HG02759 (cell line): ENCODE measurements around the gene KCNIP3.

Experiments
- ATAC-seq: cut with Tn5 transposase; IDR thresholded peaks from one replicate; pipeline ENCODE4 v1.9.1; 2021; ENCODE audit warnings: mild to moderate bottlenecking, moderate library complexity; ENCODE audit not compliant: unreplicated experiment

Gene KCNIP3

DNA sequence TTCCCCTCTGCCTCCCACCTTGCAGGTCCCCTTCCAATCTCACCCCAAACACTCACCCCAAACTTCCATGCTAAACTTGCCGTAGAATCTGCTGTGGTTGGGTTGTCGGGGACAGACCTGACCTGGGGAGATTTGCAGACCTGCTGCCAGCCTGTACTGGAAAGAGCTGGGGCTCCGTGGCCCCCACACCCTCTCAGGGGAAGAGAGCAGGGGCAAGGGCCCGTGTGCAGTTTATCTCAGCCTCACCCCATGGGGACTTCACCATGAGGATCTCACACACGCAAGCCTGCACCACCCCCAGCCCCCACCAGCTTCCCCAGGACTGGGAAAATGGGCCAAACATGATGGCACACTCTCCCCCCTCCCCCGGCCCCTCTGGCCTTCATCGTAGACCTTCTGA, 30.7 kb downstream of the KCNIP3 start:
- no peak for ATAC-seq

DNA sequence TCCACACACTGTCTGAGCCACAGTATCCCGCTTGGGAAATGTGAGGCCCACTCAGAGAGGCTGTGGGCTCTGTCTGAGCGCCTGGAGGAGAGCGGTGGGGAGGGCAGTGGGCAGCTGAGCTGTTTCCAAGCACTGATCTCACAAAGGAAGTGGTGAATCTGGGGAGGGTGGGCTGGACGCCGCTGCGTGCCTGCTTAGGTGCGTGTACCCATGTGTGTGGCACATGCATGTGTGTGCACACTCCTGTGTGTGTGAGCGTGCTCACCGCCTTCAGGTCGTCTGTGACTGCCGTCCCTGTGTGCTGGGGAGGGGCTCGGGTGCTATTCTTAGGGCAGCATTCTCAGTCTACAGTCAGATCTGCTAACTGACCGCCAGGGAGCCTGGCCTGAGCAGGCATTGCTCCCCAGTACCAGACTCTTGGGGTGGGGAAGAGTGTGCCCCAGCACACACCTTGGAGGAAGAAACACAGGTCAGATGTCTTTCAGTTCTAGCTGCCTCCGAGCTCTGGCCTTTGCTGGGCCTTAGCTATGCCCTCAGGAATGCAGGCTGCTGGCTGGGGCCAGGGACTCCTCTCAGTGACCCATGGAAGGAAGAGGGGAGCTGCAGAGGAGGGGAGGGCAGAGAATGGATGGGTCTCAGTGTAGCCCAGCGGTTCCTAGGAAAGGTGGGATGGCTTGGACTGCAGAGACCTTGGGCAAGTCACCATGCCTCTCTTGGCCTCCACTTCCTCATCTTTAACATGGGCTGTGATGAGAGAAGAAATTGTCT, 31.4 kb downstream of the KCNIP3 start:
- no peak for ATAC-seq

DNA sequence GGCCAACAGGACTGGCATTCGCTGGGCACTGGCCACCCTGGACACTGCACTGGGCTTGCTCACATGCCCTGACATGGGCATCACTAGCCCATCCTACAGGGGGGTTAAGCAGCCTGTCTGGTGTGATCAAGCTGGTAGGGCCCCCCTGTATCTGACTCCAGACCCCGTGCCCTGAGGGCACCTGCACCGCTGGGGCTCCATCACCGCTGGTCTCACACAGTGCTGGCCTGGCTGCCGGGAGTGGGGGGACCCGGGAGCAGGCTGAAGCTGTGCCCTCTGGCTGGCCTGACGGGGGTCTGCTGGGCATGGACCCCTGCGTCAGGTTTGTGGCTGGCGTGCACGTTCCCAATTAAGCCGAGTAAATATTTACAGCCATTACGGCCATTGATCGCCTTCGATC, 32.3 kb downstream of the KCNIP3 start:
- ATAC-seq = no peak

DNA sequence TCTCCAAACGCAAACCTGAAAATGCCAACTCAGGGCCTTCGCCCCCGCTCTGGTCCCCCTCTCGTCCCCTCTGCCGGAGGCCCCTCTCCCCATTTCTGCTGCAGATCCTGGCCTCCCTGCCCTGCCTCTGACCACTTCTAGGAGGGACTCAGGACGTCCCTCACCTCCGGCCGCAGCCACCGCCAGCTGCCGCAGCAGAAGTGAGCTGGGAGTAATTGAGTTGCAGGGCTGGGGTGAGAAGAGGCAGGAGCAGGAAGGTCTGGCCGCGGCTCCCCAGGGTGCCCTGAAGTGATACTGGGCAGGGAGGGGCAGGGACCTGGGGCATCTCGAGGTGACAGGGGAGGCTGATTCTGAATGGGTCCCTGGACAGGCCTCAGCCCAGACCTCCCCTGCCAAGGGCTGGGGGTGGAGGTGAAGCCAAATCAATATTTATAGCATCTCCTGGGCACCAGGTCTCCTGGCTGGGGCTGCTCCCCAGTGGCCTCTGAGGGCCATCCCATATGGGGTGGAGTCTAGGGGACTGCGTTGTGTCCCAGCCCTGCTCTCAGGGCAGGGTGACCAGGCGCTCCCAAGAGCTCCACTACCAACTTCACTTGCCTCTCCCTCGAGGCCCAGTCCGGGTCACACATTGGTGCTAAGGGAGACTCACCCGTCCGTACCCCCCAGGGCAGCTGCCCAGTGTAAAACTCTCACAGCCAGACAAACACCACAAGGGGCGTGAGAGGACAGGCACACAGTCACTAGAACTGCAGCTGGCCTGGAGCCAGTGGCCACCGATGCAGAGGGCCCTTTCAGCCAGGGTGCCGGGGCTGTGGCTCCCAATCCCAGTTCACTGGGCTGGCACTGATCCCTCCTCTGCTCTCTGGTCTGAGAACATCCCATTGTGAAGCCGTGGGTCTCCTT, 33.0 kb downstream of the KCNIP3 start:
- ATAC-seq = no peak

DNA sequence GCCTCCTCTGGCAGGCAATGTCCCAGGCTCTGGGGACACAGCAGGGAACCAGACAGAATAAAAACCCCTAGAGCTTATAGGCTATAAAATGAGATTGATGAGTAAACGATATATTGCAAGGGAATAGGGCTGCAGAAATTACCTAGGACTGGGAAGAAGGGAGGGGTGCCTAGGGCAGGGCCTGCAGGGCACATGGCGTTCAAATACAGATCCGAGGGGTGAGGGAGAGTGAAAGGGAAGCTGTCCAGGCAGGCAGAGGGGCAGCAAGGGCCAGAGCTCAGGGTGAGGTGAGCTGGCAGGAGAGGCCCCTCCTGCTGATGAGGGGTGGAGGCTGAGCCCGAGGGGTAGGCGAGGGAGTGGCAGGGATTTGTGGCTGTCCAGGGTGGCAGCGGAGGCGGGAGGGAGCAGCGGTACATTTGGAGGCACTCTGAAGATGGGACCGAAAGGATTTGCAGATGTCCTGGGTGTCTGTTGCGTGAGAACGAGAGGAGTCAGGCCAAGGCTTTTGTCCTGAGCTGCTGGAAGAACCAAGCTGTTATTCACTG, 33.7 kb downstream of the KCNIP3 start:
- ATAC-seq = no peak

DNA sequence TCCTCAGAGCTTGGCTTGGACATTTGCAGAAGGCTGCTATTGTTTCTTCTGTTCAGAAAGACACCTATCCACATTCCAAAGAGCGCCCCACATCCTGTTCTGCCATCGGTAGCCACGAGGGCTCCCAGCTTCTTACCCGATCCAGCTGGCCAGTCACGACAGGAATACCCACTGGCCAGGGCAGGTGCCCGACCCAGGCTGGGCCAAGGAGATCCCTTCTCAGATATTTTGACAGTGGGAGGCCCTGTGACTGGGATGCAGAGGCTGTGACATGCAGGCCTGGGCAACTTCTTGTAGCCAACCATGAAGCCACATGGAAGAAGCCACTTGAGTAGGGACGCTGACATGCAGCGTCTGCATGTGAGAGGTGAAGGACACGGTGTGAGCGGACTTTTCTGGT, 34.5 kb downstream of the KCNIP3 start:
- ATAC-seq = no peak

DNA sequence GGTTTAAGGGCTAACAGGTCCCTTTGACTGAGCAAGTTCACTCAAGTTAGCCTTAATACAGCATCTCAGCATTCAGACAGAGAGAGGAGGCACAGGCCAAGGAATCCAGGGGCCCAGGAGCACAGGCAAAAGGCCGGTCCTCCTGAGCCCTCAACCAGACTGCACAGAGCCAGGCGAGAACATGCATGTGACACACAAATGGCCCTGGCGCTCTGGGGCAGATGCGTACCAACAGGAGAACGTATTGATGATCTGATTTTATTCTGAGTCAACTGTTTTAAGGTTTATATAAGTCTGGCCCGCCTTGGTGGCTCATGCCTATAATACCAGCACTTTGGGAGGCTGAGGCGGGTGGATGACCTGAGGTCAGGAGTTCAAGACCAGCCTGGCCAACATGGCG, 34.9 kb downstream of the KCNIP3 start:
- ATAC-seq = no peak

DNA sequence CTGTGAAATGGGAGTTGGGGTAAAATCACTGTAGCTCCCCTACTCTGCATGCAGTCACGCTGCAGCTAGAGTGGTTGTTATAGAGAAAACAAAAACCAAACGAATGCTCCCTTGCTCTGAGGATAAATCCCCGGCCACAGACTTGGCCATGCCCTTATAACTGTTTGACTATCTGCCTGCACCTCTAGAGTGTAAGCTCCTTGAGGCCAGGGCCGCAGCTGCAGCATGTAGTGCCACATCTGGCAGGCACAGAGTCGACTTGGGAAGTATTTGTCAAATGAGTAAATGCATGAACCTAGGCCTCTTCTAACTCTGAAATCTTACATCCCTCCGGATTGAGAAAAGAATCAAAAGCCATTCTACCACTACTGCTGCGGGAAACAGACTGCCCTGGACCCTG, 35.9 kb downstream of the KCNIP3 start:
- ATAC-seq = no peak

DNA sequence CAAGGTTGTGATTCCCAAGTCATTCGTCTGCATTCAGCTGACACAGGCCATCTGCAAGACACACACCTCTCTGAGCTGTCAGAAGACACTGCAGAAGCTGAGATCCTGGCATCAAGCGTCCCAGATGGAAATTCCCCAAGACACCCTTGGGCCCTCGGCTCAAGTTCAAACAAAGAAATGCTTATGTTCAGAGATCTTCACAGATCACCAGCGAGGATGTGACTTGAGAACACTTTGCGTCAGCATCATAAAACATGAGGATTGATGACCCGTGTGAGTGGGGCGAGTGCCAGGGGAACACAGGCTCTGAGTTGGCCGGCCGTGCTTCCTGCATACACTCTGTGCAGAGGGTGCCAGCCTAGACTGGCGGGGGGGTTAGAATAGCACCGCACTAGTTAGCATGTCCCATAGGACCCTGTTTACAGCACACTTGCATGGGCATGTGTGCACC, 36.8 kb downstream of the KCNIP3 start:
- ATAC-seq = no peak

DNA sequence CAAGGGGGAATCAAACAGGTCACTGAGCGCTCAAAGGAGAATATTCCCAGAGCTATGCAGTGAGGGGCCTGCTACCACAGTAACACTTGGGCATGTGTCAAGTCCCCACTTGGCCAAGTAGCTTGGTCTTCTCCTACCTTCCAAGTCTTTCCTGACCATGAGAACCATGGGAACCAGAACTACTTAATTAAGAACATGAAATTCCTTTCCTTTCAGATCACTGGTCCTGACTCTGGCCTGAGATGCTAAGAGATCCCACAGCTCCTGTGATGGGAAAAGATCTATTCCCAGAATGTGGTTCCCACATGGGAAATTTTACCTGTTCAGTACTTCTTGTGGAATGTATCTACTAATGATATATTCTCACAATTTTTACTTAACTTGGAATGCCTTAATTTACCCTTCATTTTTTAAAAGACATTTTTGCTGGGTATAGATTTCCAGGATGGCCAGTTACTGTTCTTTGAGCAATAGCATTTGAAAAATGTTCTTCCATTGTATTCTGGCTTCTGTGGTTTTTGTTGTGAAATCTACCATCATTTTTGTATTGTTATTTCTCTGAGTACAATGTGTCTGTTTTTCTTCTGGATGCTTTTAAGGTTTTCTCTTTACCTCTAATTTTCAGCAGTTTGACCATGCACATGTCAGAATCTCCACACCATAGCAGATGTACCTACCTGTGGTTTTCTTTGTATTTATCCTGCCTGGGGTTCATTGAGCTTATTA, 37.9 kb downstream of the KCNIP3 start:
- ATAC-seq = no peak

DNA sequence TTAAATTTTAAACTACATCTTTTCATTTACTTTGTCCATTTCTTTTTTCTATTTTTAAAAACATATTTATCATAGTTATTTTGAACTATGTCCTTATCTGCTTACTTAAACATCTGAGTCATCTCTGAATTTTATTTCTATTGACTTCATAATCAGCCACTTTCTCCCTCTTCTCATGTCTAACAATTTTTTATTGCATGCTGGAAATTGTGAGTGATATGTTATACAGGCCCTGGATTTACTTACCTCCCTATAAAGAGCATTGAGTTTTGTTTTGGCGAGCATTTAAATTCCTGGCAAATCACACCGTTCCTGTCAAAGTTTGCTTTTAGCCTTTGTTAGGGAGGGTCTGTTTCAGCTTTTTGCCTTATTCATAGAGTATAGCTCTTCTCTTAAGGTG, 39.3 kb downstream of the KCNIP3 start:
- no peak for ATAC-seq

DNA sequence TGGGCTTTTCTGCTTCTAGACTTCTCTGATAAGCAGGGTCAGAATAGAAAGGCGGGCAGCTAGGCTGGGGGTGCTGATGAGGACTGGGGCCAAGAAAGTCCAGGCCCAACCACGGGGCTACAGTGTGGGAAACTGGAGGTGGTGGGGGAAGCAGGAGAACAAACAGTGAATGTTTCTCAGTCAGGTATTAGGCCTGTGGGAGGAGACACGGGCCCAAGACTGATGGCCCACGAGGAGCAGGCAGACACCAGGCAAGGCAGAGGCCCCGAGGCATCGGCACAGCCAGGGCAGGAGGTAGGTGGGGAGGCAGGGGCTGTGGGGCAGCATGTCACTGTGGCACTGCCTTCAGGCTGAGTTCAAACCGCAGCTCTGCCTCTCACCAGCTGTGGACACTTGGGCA, 40.7 kb downstream of the KCNIP3 start:
- no peak for ATAC-seq

DNA sequence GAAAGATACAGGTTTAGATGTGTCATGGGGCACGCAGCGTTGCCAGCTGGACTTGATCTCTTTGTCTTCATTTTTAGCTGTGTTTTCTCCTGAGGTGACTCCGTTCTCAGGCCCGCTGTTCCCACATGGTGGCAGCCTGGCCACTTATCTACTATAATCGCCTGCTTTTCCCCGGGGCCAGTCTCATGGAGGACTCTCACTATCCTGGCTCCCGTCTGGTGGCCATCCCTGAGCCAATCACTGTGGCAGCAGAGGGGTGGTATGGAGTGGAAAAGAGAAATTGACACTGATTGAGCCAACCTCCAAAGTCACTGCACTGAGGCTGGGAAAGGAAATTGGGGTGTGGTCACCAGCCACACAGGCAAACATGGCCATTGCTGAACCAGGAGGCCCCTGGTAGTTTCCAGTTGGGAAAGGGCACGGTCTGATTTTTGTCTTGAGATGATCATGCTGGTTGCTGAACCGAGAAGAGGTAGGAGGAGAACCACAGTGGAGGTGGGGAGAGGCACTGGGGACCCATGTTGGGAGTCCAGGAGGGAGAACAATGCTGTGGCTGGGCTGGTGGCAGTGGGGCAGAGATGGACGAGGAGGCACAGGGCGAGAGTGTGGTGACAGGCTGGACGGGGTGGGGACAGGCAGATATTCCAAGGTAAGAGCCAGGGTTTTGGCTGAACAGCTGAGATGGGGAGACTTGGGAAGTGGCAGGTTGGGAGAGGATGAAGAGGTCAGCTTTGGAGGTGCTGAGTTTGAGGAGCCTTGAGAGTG, 45.6 kb downstream of the KCNIP3 start:
- ATAC-seq = no peak

DNA sequence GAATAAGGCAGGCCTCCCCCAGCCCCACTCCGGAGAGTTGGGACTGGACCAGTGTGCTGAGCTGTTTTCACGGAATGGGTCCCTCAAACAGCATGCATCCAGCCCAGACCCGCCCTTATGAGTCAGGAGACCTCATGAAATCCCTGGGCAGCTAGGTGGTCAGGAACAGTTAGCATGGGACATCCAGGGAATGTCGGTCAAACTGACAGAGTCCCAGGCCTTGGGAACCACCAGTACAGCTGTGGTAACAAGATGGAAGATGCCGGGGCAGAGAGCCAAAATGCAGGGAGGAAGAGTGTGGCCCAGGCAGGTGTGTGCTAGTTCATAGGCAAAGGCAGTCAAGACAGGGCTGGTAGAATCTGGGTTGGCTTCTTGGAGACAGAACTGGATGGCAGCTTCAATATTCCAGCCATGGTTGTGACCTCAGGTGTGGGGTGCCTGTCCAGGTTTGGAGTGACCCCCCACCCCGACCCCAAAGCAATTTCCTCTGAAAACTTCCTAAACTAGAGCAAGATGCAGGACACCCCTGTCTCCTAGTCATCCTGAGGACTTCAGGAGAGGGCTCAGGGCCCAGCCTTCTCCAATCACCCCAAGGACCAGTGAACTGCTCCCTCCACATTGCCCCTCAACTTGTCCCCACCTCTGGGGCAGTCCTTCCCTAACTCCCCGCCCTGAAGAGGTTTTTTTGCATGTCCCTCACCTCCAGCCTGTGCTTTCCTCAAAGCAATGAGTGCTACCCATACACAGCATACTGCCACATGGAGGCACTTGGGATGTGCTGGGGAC, 46.5 kb downstream of the KCNIP3 start:
- no peak for ATAC-seq

DNA sequence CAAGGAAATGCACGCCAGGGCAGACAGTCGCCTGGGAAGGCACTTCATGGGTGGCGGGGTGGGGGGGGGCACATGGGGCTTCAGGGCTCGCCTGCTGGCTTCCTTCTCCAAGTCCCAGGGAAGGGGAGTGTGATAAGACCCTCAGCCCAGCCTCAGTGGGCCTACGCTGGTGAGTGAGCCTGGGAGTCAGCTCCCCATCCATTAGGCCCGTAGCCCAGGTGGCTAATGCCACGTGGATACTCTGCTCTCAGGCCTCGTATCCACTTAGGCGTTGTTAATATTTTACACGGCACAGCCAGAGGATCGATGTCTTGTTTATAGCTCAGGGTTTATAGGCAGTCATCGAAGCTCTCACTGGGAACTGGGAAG, 47.1 kb downstream of the KCNIP3 start:
- ATAC-seq = no peak

DNA sequence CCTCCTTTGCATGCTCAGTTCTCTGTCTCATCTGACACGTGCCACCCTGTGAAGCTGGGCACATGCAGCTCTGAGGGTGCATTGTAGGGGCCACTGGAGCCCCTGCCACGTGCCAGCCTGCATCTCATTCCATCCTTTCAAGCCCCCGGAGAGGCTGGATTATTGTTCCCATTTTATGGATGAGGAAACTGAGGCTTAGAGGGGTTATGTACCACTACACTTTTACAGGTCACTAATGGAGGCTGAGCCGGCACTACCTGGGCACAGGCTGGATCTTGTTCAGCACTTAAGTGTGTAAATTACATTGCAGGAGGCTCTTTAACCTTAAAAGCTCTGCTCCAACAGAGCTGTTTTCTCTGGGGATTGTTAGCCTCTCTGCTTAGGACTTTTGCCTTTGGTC, 47.5 kb downstream of the KCNIP3 start:
- no peak for ATAC-seq

DNA sequence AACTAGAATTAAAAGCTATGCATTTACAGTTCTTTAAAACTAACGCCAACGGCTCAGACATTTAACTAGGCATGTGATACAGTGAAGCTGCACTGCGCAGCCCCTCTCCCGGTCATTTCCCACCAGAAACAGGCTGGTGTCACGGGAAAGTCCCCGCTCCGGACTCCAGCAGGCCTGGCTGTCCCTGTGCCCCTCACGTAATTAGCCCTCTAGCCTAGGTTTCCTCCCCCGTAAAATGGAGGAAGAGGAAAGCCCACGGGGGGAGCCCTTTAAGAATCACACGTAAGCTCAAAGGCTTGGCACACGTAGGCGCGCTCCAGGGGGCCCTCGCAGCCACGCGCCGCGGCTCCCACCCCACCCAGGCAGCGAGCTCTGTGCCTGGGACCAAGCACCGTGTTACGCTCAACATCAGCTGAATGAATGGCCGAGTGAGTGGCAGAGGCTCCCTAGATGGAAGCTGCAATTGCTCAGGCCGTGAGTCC, 48.0 kb downstream of the KCNIP3 start:
- ATAC-seq = peak; percentile 11

DNA sequence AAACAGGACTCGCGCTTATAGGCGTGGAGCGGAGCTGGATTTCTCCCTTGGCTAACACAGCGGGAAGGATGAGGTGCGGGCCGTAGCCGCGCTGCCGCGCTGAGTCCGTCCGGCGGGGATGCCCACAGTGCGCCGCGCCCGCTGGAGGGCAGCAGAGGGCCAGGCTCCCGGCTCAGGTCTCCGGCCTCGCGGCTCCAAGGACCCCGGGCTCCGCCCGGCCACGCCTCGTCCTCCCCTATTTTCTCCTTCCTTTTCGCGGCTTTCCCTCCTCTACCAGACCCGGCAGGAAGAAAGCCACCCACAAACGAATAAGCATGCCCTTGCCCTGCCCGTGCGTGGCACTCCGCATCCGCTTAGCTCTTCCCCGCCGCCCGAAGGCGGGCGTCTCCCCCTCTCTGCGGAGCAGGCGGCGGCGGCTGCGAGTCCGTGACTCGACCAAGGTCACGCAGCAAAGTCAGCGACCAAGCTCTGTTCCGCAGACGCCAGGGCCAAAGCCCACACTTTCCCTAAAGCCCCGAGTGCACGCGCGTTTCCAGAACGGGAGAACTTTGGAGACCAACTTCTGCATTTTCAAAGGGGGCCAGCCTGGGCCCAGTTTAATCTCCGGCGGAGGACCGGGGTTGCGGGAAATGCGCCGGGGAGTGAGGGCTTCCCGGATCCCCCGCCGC, 48.5 kb downstream of the KCNIP3 start:
- peak; percentile 80 for ATAC-seq

DNA sequence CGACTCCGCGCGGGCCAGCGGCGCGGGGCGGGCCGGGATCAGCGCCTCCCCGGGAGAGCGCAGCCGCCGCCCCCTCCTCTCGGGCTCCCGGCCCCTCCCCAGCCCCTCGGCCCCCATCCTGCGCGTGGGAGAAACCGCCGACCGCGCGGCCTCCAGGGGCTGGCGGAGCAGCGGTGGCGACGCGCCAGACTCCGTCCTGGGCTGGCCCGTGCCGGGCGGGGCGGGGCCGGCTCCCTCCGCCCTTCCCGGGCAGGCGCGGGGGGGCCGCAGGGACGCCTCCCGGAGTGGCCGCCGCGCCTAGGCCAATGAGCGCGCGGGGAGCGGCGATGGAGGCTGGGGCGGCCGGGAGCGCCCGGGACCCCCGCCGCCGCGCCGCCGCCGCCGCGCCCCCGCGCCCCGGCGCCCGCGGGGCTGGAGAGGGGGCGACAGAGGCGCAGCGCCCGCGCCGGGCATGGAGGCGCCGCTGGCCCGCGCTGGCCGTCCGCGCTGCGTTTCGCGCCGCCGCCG, 49.1 kb downstream of the KCNIP3 start:
- ATAC-seq = peak; percentile 41
